Stimulated activated CD4-positive, alpha-beta T cell treated with anti-CD3 and anti-CD28 coated beads, TNF-alpha, amount 100 ng/mL, for 1 hour (primary cell): ENCODE measurements around the gene BANF1.

Experiments used
- DNase-seq, 3 donors: peaks; one replicate each; pipeline ENCODE4 v3.0.0-alpha.2; 2020; ENCODE audit warnings: low read depth in 3 of 3, low spot score in 1 of 3

BANF1 gene

GRCh38 chr11:66037327-66037726, 35.0 kb downstream of the BANF1 start:
- no peak for DNase-seq

DNA sequence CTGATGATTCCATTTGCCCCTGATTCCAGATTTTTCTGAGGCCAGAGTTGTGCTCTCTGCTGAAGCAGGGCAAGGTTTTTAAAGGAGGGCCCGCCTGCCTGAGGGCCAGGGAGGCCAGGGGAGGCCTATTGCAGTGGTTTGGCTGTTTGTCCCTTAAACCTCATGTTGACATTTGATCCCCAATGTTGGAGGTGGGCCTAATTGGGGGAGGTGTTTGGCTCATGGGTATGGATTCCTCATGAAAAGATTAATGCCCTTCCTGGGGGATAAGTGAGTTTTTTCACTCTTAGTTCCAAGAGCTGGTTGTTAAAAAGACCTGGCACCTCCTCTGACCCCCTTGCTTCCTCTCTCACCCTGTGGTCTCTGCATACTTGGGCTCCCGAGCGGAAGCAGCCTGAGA, 37.5 kb downstream of the BANF1 start:
- no peak for DNase-seq

- DNase-seq, result no peak
These were observed 40.1 kb downstream of the BANF1 start for GRCh38 chr11:66042227-66042995.

DNA sequence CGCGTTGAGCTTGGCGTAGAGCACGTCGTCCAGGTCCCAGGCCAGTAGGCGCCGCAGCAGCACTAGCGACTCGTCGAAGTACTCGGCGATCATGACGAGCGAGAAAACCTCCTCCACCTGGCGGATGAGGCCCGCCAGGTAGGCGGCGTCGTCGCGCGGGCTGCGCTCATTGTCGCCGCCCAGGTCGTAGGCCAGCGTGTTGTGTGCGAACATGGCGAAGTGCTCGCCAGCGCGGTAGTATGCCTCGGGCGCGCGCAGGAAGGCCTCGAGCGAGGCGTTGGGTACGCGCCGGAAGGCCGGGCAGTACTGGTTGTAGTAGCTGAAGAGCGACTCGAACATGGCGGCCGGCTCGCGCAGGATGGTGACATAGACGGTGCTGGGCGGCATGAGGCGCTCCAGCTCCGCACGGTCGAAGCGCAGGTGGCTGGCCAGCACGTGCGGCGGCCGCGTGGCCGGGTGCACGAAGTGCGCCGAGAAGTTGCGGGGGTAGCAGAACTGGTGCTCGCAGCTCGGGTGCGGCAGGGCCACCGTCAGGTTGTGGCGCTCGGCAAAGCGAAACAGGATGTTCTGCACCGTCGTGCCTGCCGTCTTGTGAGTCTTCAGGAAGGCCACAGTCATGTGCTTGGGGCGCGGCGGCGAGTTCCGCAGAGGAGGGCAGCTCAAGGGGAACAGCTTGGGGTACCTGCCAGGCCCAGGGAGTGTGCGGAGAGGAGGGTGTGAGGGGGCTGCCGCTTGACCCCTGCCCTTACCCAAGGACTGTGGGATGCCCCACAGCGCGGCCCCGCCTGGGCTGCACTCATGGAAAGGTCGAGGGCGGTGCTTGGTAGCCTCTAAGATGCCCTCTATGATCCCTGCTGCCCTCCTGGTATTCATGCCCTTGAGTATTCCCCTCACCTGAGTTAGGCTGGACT, 40.9 kb downstream of the BANF1 start:
- DNase-seq, result no peak

- no peak for DNase-seq
These were observed 42.5 kb downstream of the BANF1 start for GRCh38 chr11:66044757-66045156.

- peak; percentile 65 to 77 (median 69) for DNase-seq
These were observed 42.9 kb downstream of the BANF1 start for GRCh38 chr11:66045177-66045639.

DNA sequence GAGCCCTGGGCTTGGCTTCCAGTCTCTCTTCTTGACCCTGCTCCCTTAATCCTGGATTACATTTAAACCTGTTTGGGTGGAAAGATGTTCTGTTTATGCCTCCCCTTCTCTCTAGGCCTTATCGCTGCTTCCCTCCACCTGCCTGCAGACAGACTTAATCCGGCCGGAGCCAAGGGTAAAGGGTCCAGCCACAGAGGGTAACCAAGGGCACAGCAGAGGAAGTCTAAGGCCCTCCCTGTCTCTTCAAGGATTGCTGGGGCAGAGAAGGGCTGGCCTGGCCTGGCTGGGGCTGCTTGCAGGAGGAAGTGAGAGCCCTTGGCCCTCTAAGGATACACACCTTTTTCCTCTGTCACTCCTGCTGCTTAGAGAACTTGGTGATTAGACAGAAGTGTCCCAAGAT, 44.6 kb downstream of the BANF1 start:
- no peak for DNase-seq

DNA sequence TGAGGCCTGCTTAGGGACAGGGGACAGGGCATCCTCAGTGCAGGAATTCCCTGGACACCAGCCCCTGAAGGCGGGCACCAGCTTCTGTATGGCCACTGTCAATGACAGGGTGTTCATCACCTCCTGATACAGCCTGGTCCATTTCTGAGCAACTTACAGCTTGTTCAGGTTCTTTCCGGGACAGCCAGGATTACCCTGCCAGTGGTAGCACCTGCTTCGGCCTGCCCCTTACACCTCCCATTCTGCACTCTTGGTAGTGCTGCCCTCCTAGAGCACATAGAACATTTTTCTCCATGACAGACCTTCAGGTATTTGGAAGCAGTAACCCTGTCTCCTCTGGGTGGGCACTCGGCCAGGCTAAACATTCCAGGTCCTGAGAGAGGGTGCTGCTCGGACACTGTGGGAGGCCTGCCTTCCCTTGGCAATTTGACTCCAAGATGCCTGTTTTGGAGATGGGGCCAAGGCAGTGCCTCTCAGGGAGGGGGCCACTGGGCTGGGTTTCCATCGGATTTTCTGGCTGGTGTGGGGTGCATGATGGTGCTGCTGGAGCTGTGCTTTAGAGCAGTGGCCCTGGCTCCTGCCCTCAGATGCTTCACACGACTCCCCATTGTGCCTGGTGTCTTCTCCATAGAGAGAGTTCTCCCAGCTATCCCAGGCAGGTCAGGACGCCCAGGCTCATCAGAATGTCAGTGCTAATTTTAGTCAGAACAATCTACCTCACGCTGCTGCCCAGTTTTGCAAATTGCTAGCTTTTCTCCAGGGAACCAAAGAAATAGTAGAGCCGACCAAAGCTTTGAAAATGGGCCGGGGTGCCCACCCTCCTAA, 45.5 kb downstream of the BANF1 start:
- no peak for DNase-seq

GRCh38 chr11:66048547-66049323, 46.4 kb downstream of the BANF1 start, which contains the start of gene GAL3ST3:
Gene GAL3ST3 (minus strand): TSS chr11:66049161. CDS start chr11:66045415, 3,746 bp downstream.
- DNase-seq, result no peak

DNA sequence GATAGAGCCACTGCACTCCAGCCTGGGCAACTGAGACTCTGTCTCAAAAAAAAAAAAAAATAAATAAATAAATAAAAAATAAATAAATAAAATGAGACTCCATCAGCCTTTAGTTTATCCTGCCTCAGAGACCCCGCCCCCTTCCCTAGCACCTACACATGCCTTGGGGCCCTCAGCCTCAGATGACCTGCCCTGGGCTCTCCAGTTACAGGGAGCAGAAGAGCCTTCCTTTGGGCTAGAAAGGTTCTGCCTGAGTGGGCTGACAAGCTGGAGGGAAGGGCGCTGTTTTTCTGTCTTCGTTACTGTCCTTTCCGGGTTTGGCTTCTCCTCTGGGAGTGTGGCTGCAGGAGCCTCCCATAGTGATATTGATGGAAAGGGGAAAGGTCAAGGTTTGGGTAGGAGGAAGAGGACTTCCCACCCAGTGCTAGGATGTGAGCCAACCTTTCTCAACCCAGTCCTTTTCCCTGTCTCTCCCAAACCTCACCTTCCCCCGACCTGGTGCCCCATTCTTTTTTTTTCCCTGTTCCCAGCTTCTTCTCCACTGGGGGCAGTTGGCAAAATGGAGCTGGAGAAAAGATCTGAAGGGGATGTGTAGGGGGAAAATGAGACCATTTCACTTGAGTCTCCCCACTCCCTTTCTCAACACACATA, 48.4 kb downstream of the BANF1 start:
- no peak for DNase-seq

GRCh38 chr11:66051371-66051765, 49.1 kb downstream of the BANF1 start:
- DNase-seq, result no peak

- peak; percentile 88 to 89 (median 89) for DNase-seq
These were observed 49.7 kb downstream of the BANF1 start, which contains the start of gene SF3B2 for GRCh38 chr11:66051766-66052663. Gene SF3B2 (plus strand): TSS chr11:66052364. CDS start chr11:66052385, 21 bp downstream.

DNA sequence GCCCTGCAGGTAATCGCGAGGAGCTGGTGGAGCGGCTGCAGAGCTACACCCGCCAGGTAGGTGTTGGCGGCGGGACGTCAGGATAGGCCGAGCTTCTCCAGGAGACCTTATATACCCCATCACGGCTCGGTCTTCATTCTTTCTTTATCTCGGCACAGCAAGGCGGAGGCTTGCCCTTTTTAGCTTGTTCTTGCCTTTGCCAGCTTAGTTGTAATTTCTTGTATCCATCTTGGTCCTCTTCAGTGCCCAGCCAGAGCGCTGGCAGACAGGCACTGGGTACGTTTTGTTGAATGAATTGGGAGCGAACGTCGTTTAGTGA, 50.3 kb downstream of the BANF1 start:
- no peak for DNase-seq
